Stimulated activated CD4-positive, alpha-beta T cell treated with anti-CD3 and anti-CD28 coated beads, Interleukin-4, amount 100 ng/mL, for 4 hours (primary cell): ENCODE results near the gene PDZK1IP1.
"Not testable (repeated sequence)": the region's sequence is repeated elsewhere in the genome, so short reads cannot be mapped to it uniquely, and the experiment has no call there.

Experiments used
- DNase-seq, 2 experiments: peaks; one replicate each; pipeline ENCODE4 v3.0.0-alpha.2; 2020

PDZK1IP1 gene

GRCh38 chr1:47223174-47223920 lies 33.5 kb upstream of the PDZK1IP1 start:
- DNase-seq: no peak

GRCh38 chr1:47222476-47222875 lies 32.6 kb upstream of the PDZK1IP1 start:
- DNase-seq: no peak

GRCh38 chr1:47219590-47220220 lies 29.9 kb upstream of the PDZK1IP1 start:
- no peak for DNase-seq

- DNase-seq: no peak
These were observed 29.2 kb upstream of the PDZK1IP1 start for GRCh38 chr1:47219001-47219400.

- DNase-seq: no peak
These were observed 26.6 kb upstream of the PDZK1IP1 start for GRCh38 chr1:47216278-47217059.

GRCh38 chr1:47215713-47216112 lies 25.9 kb upstream of the PDZK1IP1 start:
- DNase-seq: no peak

GRCh38 chr1:47214549-47214948 lies 24.7 kb upstream of the PDZK1IP1 start:
- no peak for DNase-seq

- DNase-seq: no peak
These were observed 23.6 kb upstream of the PDZK1IP1 start for GRCh38 chr1:47213230-47213963.

- DNase-seq: no peak
These were observed 22.9 kb upstream of the PDZK1IP1 start for GRCh38 chr1:47212636-47213229.

GRCh38 chr1:47211796-47212269 lies 22.0 kb upstream of the PDZK1IP1 start:
- DNase-seq: no peak

GRCh38 chr1:47210666-47211065 lies 20.8 kb upstream of the PDZK1IP1 start:
- DNase-seq: no peak

GRCh38 chr1:47209725-47210325 lies 20.0 kb upstream of the PDZK1IP1 start:
- no peak for DNase-seq

DNA sequence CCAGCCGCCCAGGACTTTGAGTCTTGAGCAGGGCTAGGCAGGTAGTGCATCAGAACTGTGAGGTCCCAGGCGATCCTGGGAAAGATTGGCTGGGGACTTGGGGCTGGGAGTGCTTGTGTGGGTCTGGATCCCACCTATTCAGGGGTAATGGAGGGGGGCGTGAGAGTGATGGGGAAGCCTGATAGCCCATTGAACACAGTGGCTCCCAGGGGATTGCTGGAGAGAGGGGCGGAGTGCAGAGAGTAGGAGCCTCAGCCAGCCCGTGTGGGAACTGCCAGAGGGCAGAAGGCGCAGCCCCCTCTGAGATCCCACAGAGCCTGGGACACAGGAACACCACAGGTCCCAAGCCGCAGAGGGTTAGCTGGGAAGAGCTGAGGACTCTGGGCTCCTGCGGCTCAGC lies 19.3 kb upstream of the PDZK1IP1 start:
- DNase-seq: no peak

GRCh38 chr1:47208374-47208850 lies 18.6 kb upstream of the PDZK1IP1 start:
- DNase-seq: no peak

GRCh38 chr1:47207803-47208373 lies 18.1 kb upstream of the PDZK1IP1 start:
- no peak for DNase-seq

DNA sequence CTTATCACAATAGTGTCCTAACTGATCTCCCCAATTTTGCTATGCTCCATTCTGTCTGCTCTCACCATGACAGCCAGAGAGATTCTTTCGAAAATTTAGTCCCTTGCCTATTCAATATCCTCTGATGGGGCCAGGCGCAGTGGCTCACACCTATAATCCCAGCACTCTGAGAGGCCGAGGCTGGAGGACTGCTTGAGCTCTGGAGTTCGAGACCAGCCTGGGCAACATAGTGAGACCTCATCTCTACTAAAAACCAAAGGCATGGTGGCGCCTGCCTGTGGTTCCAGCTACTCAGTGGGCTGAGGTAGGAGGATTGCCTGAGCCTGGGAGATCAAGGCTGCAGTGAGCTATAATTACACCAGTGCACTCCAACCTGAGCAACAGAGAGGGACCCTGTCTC lies 16.1 kb upstream of the PDZK1IP1 start:
- DNase-seq: no peak

DNA sequence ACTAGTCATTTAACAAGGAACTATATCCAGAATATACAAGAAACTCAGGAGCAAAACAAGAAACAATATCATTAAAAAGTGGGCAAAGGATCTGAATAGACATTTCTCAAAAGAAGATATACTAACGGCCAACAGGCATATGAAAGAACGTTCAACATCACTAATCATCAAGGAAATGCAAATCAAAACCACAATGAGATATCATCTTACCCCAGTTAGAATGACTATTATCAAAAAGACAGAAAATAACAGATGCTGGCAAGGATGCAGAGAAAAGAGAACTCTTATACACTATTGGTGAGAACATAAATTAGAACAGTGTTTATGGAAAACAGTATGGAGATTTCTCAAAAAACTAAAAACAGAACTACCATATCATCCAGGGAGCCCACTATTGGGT lies 13.7 kb upstream of the PDZK1IP1 start:
- not testable (repeated sequence) for DNase-seq

GRCh38 chr1:47201179-47201578 lies 11.3 kb upstream of the PDZK1IP1 start:
- no peak for DNase-seq

- DNase-seq: no peak
These were observed 8.4 kb upstream of the PDZK1IP1 start for GRCh38 chr1:47198214-47198613.

- DNase-seq: no peak
These were observed 6.8 kb upstream of the PDZK1IP1 start for GRCh38 chr1:47196622-47197021.

- not testable (repeated sequence) for DNase-seq
These were observed 6.1 kb upstream of the PDZK1IP1 start for GRCh38 chr1:47195981-47196380.

GRCh38 chr1:47194311-47194710 lies 4.5 kb upstream of the PDZK1IP1 start:
- no peak for DNase-seq
